Heart left ventricle (tissue), 16 donors: ENCODE results near the gene NINJ2. TPM values are rescaled to one million over a fixed set of nuclear protein-coding genes. Genes with fewer than 3 reads are reported as not detected.
A peak's percentile ranks its signal among the peaks of the same experiment; 100 is the strongest.
"Not testable (repeated sequence)": the region's sequence is repeated elsewhere in the genome, so short reads cannot be mapped to it uniquely, and the experiment has no call there.

Experiments
- ATAC-seq, 4 donors: fragments of 200-7000 bp; cut with Tn5 transposase; one replicate each; pipeline ENCODE4 v1.9.1; 2020 to 2022; ENCODE audit warnings: moderate library complexity in 4 of 4, mild to moderate bottlenecking in 3 of 4, moderate number of reproducible peaks in 1 of 4
- DNase-seq, 5 donors: peaks; one replicate each; pipeline ENCODE4 v3.0.0-alpha.2; 2020
- H3K27ac ChIP-seq, 12 donors: fragments of 200-600 bp; sonication (generic) in 4 of 12; one replicate each; pipeline versions ENCODE4 v1.5.0 to v1.8.0; 2016 to 2022; ENCODE audit warnings: mild to moderate bottlenecking in 2 of 12
- H3K27me3 ChIP-seq, 9 donors: fragments of 200-600 bp; sonication (generic) in 2 of 9; one replicate each; pipeline versions ENCODE4 v1.5.1 to v1.8.0; 2016 to 2022; ENCODE audit warnings: mild to moderate bottlenecking in 3 of 9
- H3K36me3 ChIP-seq, 9 donors: fragments of 200-600 bp; sonication (generic) in 2 of 9; one replicate each; pipeline versions ENCODE4 v1.5.0 to v1.8.0; 2018 to 2022; ENCODE audit warnings: mild to moderate bottlenecking in 2 of 9
- H3K4me1 ChIP-seq, 12 donors: fragments of 200-600 bp; sonication (generic) in 4 of 12; one replicate each; pipeline versions ENCODE4 v1.5.0 to v1.8.0; 2016 to 2022; ENCODE audit warnings: mild to moderate bottlenecking in 3 of 12
- H3K4me3 ChIP-seq, 12 donors: fragments of 200-600 bp; sonication (generic) in 4 of 12; one replicate each; pipeline versions ENCODE4 v1.5.0 to v1.8.0; 2017 to 2022; ENCODE audit warnings: mild to moderate bottlenecking in 9 of 12, moderate library complexity in 4 of 12
- H3K9me3 ChIP-seq, 12 donors: fragments of 200-600 bp; sonication (generic) in 4 of 12; one replicate each; pipeline versions ENCODE4 v1.5.0 to v1.8.0; 2016 to 2022; ENCODE audit warnings: mild to moderate bottlenecking in 1 of 12
- CTCF ChIP-seq, 12 donors: fragments of 200-600 bp; sonication (generic) in 4 of 12; IDR thresholded peaks; one replicate each; pipeline versions ENCODE4 v1.5.0 to v1.8.0; 2018 to 2022; ENCODE audit warnings: antibody characterized with exemption in 12 of 12, mild to moderate bottlenecking in 5 of 12
- POLR2A ChIP-seq, 2 donors: fragments of 450-650 bp; IDR thresholded peaks; one replicate each; pipeline ENCODE4 v1.6.1; 2017; ENCODE audit warnings: antibody characterized with exemption in 2 of 2, mild to moderate bottlenecking in 2 of 2, moderate library complexity in 2 of 2
- WGBS, 4 donors: extraction: QIAGEN DNeasy Blood & Tissue Kit in 2 of 4; methylation state at CpG; one replicate each; pipeline versions ENCODE4 v1.1.5 to v1.1.7; 2013 to 2018; 5-methylcytosine and 5-hydroxymethylcytosine counted together
- intact Hi-C, 10 donors: fragments of 100-400 bp; cut with DNase I; formaldehyde crosslinking; loops; one replicate each; pipeline versions ENCODE4 v1.11.1 to v1.14.2; 2022
- long read RNA-seq, 3 donors: library from polyadenylated mRNA; unstranded; transcript quantifications; one replicate each; pipeline ENCODE4 v2.0.0, GENCODE V29; 2020 to 2021
- polyA plus RNA-seq, 2 donors: library from polyadenylated mRNA; stranded (reverse); fragments of 200-250 nt; gene quantifications; one replicate each; pipeline ENCODE4 v1.2.3, GENCODE V29; 2013
- total RNA-seq, 9 donors: library from RNA; depleted of rRNA in 2 of 9; stranded (reverse); fragments of >200 nt in 2 of 9; fragmentation: NEBNext Ultra II Directional in 3 of 9; extraction: Animal tissue kit (Norgen Biotek cat#: 25700) in 3 of 9; gene quantifications; one replicate each; pipeline versions ENCODE4 v1.1.0 to v1.2.4, GENCODE V29; 2016 to 2023
- donor health status: ischemic (EF 13 %, LVEDD 7.1; RV severe dilation, severe dysfunction).
- donor health status: healthy with polysubstance abuse.
- donor health status: DM: no; HTN: yes; CAD: no.
- donor health status: DM: no; HTN: no; CAD: no.
- donor health status: ischemic (EF 25% LVEDD 6.9; RV normal size, moderate dysfunction).
- donor health status: ischemic (EF 25% LVEDD 5.7; RV mildly dilated, moderate dysfunction).
- donor health status: healthy.
- donor health status: DM: yes; HTN: yes; CAD: no.
- donor health status: ischemic (EF 35%, LVEDD 5.7; RV mildly dilated, moderate dysfunction).
- donor health status: nonischemic (EF 11% LVEDD 7.7; RV severe dilation, severe dysfunction).
- donor health status: DM: yes; HTN: yes; CAD: no.
- donor health status: PGD.
- donor health status: ischemic (EF 29% LVEDD 5.4; RV normal size, mild dysfunction).
- donor health status: nonischemic (EF 23%, LVEDD 6.1; RV moderate dilation, normal function).

NINJ2 gene
- total RNA-seq, result 1 to 10 TPM; 2.8 to 9.1 (median 5.2) TPM
- polyA plus RNA-seq, result 10 to 100 TPM in 1 of 2 donors, 1 to 10 TPM in 1; 4.2 to 15.0 TPM
- long read RNA-seq, donor 1, partial matches to known transcripts, result 1 of 4 reads
- long read RNA-seq, donor 1, other reads (novel, unspliced or antisense), result 0 of 4 reads
- long read RNA-seq, donor 2, partial matches to known transcripts, result 0 of 1 reads
- long read RNA-seq, donor 2, other reads (novel, unspliced or antisense), result 0 of 1 reads
- long read RNA-seq, donor 3, partial matches to known transcripts, result 0 of 5 reads
- long read RNA-seq, donor 3, other reads (novel, unspliced or antisense), result 3 of 5 reads

- H3K27me3 ChIP-seq, result no peaks in the 10 kb centered on the region
- 47 to 57% (median 54%) methylated on average over 17 of the region's 17 CpGs for WGBS, 4 donors
- ATAC-seq (peak; percentile 8 to 57 (median 30)), DNase-seq (peak in 2 of 5 donors; percentile 17 to 43)
- peak within 1 kb of the TSS; percentile 32 to 85 (median 61) for H3K27ac ChIP-seq
- H3K36me3 ChIP-seq, result no peaks in the 10 kb centered on the region
- H3K4me3 ChIP-seq, result peak within 1 kb of the TSS in 10 of 12 donors; percentile 22 to 50 (median 40)
- intact Hi-C loops, result loop anchor here in 2 of 10 donors (5.0 kb wide), 2 partner anchors 84 to 89 kb away; partner anchors contain the start of gene WNK1 (in 1 of the 2)
- peaks cover 0 to 47% (median 26%) of the 10 kb centered on the region in 12 donors for H3K4me1 ChIP-seq
- no peaks in the 10 kb centered on the region for H3K9me3 ChIP-seq
- TF ChIP-seq CTCF (IDR thresholded peaks at IDR 0.05) (no peak), POLR2A (IDR thresholded peaks at IDR 0.05) (no peak)
These were observed at the start of gene NINJ2 for GRCh38 chr12:663293-663871. Gene NINJ2, minus strand, starts transcription at chr12:663445. Its CDS starts 85 bp downstream, at chr12:663360.

GRCh38 chr12:712172-712863 lies 49.1 kb upstream of the NINJ2 start:
- TF ChIP-seq POLR2A (IDR thresholded peaks at IDR 0.05) (no peak), CTCF (IDR thresholded peaks at IDR 0.05) (no peak)
- Histone ChIP-seq H3K4me3 (no peak overlapping the region), H3K27ac (peak overlapping the region in 9 of 12 donors; percentile 10 to 89 (median 68)), H3K27me3 (no peaks in the 10 kb centered on the region), H3K4me1 (peaks cover 0 to 25% (median 5%) of the 10 kb centered on the region in 12 donors), H3K36me3 (no peaks in the 10 kb centered on the region), H3K9me3 (no peaks in the 10 kb centered on the region)
- ATAC-seq (no peak), DNase-seq (no peak)
- intact Hi-C loops, result loop anchor here in 1 of 10 donors (10.0 kb wide), 1 partner anchor 138 kb away; no protein-coding TSS in a partner anchor
- WGBS, 4 donors, result 59 to 62% (median 60%) methylated on average over 8 of the region's 8 CpGs

GRCh38 chr12:709455-710020 lies 46.3 kb upstream of the NINJ2 start:
- Histone ChIP-seq H3K36me3 (no peaks in the 10 kb centered on the region), H3K9me3 (no peaks in the 10 kb centered on the region), H3K4me1 (peaks cover 0 to 17% (median 4%) of the 10 kb centered on the region in 12 donors), H3K27ac (no peak overlapping the region), H3K27me3 (no peaks in the 10 kb centered on the region), H3K4me3 (no peak overlapping the region)
- ATAC-seq (no peak), DNase-seq (no peak)
- 82 to 91% (median 85%) methylated on average over 7 of the region's 7 CpGs for WGBS, 4 donors
- TF ChIP-seq POLR2A (IDR thresholded peaks at IDR 0.05), result no peak
- no peak for TF ChIP-seq CTCF (IDR thresholded peaks at IDR 0.05)
- intact Hi-C loops, result loop anchor here in 1 of 10 donors (10.0 kb wide), 1 partner anchor 135 kb away; no protein-coding TSS in a partner anchor

GRCh38 chr12:708084-708483 lies 44.8 kb upstream of the NINJ2 start:
- DNase-seq, H3K27ac ChIP-seq, ATAC-seq, H3K9me3 ChIP-seq, H3K27me3 ChIP-seq, H3K4me3 ChIP-seq, intact Hi-C loops, H3K36me3 ChIP-seq: not testable (repeated sequence)
- WGBS, 4 donors, result 73 to 100% (median 80%) methylated on average over 2 to 3 of the region's 3 CpGs
- H3K4me1 ChIP-seq, result peaks cover 0 to 24% (median 5%) of the 10 kb centered on the region in 12 donors
